Activated CD4-positive, alpha-beta T cell treated with anti-CD3 and anti-CD28 coated beads, Interleukin-2, amount 50 U/mL, for 24 hours (primary cell): ENCODE data around the gene RSPH10B2.
"Not testable (repeated sequence)": the region's sequence is repeated elsewhere in the genome, so short reads cannot be mapped to it uniquely, and the experiment has no call there.

Source experiments
- DNase-seq, 2 donors: peaks; one replicate each; pipeline ENCODE4 v3.0.0-alpha.2; 2020; ENCODE audit warnings: low read depth in 1 of 2, low spot score in 1 of 2

RSPH10B2 gene

DNA sequence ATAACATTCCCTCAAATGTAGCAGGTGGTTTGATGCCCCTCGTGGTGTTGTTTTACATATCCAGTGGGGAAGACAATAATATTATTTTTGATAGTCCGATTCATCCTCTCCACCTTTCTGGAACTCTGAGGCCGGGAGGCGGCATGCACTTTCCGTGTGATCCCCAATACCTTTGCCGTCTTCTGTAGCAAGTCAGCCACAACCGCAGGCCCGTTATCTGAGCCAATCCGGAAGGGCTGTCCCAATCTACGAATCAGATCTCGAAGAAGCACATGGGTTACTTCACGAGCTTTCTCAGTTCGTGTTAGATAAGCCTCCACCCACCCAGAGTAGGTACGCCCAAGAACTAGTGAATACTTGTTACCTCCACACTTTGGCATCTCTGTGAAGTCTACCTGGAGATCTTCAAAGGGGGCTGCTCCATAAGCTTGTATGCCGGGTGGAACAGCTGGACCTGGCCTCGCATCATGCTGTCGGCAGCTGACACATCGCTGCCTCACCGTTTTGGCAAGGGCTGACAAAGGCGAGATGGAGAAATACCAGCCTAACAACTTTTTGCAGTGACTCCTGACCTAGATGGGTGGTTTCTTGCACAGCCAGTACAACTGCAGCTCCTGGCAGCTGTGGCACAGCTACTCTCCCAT is 88.5 kb downstream of the RSPH10B2 start:
- DNase-seq: not testable (repeated sequence)

DNA sequence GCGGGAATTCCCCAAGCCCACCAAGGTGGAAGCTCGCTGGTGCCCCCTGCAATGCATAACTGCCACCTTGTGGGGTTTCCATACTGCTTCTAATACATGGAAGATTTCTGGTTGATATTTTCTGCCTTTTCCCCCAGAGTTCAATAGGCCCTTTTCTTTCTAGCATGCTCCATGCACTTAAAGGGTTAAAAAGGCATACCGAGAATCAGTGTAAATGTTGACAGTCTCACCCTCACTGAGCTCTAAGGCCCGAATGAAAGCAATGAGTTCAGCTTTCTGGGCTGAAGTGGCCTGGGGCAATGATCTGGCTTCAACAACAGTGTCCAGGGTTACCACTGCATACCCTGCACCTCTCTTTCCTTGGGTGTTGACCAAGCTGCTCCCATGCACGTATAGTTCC is 89.2 kb downstream of the RSPH10B2 start:
- not testable (repeated sequence) for DNase-seq

GRCh38 chr7:6843654-6844053 is 89.8 kb downstream of the RSPH10B2 start:
- not testable (repeated sequence) for DNase-seq

- DNase-seq: not testable (repeated sequence)
Observed at GRCh38 chr7:6845971-6846449, 92.1 kb downstream of the RSPH10B2 start.

DNA sequence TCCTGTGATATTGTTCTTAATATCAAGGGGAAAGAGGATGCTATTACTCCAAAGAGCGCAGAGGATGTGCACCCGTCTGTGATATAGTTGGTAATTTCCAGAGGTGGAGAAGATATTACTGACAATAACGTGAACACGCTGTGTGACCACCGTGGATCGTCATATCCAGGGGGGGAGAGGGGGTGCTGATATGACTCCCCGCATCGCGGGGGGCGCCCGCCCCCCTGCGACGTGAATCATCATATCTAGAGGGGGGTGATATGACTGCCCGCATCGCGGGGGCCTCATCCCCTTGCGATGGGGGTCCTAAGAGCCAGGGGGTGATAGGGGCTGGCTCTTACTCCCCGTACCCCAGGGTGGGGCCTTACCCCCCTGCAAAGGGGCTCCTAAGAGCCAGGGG is 93.8 kb downstream of the RSPH10B2 start:
- DNase-seq: not testable (repeated sequence)
